OCI-M1 (cell line): ENCODE results near the gene SLC25A21.
"Not testable (repeated sequence)": the region's sequence is repeated elsewhere in the genome, so short reads cannot be mapped to it uniquely, and the experiment has no call there.

ENCODE experiments used
- DNase-seq: peaks from one replicate; lab custom pipeline; 2025; lab: John Stamatoyannopoulos, UW

Gene SLC25A21

GRCh38 chr14:36702474-36702873, 469.9 kb downstream of the SLC25A21 start:
- no peak for DNase-seq

- no peak for DNase-seq
These were observed 471.3 kb downstream of the SLC25A21 start for GRCh38 chr14:36701132-36701531.

GRCh38 chr14:36700651-36701050, 471.8 kb downstream of the SLC25A21 start:
- no peak for DNase-seq

- DNase-seq = not testable (repeated sequence)
These were observed 473.0 kb downstream of the SLC25A21 start for GRCh38 chr14:36699420-36699819.

- no peak for DNase-seq
These were observed 481.9 kb downstream of the SLC25A21 start for GRCh38 chr14:36690311-36691040.

GRCh38 chr14:36684946-36685345, 487.5 kb downstream of the SLC25A21 start:
- DNase-seq = no peak

- DNase-seq = no peak
These were observed 489.2 kb downstream of the SLC25A21 start for GRCh38 chr14:36683083-36683724.

- DNase-seq = no peak
These were observed 490.1 kb downstream of the SLC25A21 start for GRCh38 chr14:36682338-36682737.

- DNase-seq = no peak
These were observed 496.2 kb downstream of the SLC25A21 start for GRCh38 chr14:36676236-36676635.

GRCh38 chr14:36675581-36675980, 496.8 kb downstream of the SLC25A21 start:
- no peak for DNase-seq

GRCh38 chr14:36674659-36675058, 497.7 kb downstream of the SLC25A21 start:
- DNase-seq = no peak

GRCh38 chr14:36672095-36672494, 500.3 kb downstream of the SLC25A21 start:
- no peak for DNase-seq

GRCh38 chr14:36671149-36671548, 501.3 kb downstream of the SLC25A21 start:
- no peak for DNase-seq

GRCh38 chr14:36667679-36668078, 504.7 kb downstream of the SLC25A21 start:
- DNase-seq = no peak

- DNase-seq = no peak
These were observed 505.8 kb downstream of the SLC25A21 start for GRCh38 chr14:36666416-36667206.

GRCh38 chr14:36665887-36666415, 506.5 kb downstream of the SLC25A21 start:
- no peak for DNase-seq

- DNase-seq = no peak
These were observed 507.8 kb downstream of the SLC25A21 start for GRCh38 chr14:36664322-36665193.

GRCh38 chr14:36663404-36664321, 508.7 kb downstream of the SLC25A21 start:
- DNase-seq = no peak

- DNase-seq = no peak
These were observed 509.6 kb downstream of the SLC25A21 start for GRCh38 chr14:36662543-36663403.

- no peak for DNase-seq
These were observed 510.2 kb downstream of the SLC25A21 start for GRCh38 chr14:36662258-36662542.
